ENCODE results near the gene ASIC2.

- no peak for TF ChIP-seq CTCF (IDR thresholded peaks at IDR 0.05 in 8 of 11, conservative IDR thresholded peaks at IDR 0.05 in 3 of 11)
- no peak for TF ChIP-seq POLR2A (IDR thresholded peaks at IDR 0.05)
- TF ChIP-seq POLR2AphosphoS5 (IDR thresholded peaks at IDR 0.05): no peak
These were observed 207.8 kb downstream of the ASIC2 start for GRCh38 chr17:33085256-33085655.
